ENCODE measurements around the gene PARL. TPM values are rescaled to one million over a fixed set of nuclear protein-coding genes. Genes with fewer than 3 reads are reported as not detected.

PARL gene
- total and polyA plus RNA-seq, 10 of the 15 experiments (the other 5 are each of a cell fraction or from before 2014, with no cell fraction given), result 49.7 to 113 (median 77.2) TPM

DNA sequence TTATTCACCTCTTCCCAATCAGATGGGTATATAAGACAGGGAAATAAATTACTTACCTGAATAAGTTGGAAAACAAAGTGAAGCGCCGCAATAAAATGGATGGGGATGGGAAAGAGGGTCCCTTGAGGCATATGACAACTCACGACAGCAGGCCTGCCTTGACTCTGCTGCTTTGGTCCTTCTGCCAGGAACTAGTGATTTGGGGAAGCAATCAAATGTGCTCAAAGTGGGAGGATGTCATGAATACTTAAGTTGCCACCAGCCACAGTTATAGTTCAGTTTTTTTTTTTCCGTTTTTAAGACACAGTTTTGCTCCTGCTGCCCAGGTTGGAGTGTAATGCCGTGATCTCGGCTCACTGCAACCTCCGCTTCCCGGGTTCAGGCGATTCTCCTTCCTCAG is 4.6 kb downstream of the PARL start:
- no TSS peak for BruUV-seq (replicated peaks)
- ChIA-PET SMC1A (ENCODE audit: uncharacterized antibody, unreplicated experiment) (no interaction called here), CTCF (interaction anchor here (0.6 to 1.0 kb wide), 2 partner anchors 13 to 99 kb away, joined by 3 to 6 read pairs; no protein-coding TSS in a partner anchor), POLR2A (no interaction called here), RAD21 (ENCODE audit: unreplicated experiment) (no interaction called here)
- TF ChIP-seq RFX5 (IDR thresholded peaks at IDR 0.05; ENCODE audit: low read depth, low read length), result no peak
- no peak for TF ChIP-seq BCL11A (IDR thresholded peaks at IDR 0.05; ENCODE audit: low read depth, low read length)
- no peak for TF ChIP-seq NR2F1 (conservative IDR thresholded peaks at IDR 0.05)
- no peak for TF ChIP-seq PAX5 (IDR thresholded peaks at IDR 0.05; ENCODE audit: borderline replicate concordance, low read depth, low read length)
- TF ChIP-seq RELA (IDR thresholded peaks at IDR 0.05; ENCODE audit: borderline replicate concordance, partially characterized antibody), result no peak
- TF ChIP-seq SP1 (IDR thresholded peaks at IDR 0.05; ENCODE audit: low read depth, low read length), result no peak
- TF ChIP-seq CBX3 (IDR thresholded peaks at IDR 0.05; ENCODE audit: borderline replicate concordance, low read depth), result no peak
- TF ChIP-seq PBX3 (IDR thresholded peaks at IDR 0.05; ENCODE audit: insufficient replicate concordance, low read depth, low read length), result no peak
- Histone ChIP-seq H3K4me2 (ENCODE audit: control insufficient read depth, insufficient read depth) (no peak overlapping the region), H3K9ac (ENCODE audit: control insufficient read depth, insufficient read depth, low read length) (no peak overlapping the region), H3K9me3 (replicated peaks; ENCODE audit: control insufficient read depth, insufficient read depth, low read length) (no peaks in the 10 kb centered on the region), H3K79me2 (ENCODE audit: control insufficient read depth, insufficient read depth, low read length) (peaks cover 57% of the 10 kb centered on the region), H3K4me3 (no peak overlapping the region), H3K27me3 (replicated peaks in 1 of 2; ENCODE audit: control insufficient read depth in 2 of 2, insufficient read depth in 2 of 2, low read length in 1 of 2) (no peaks in the 10 kb centered on the region), H3K27ac (ENCODE audit: control insufficient read depth, insufficient read depth) (no peak overlapping the region), H3K36me3 (ENCODE audit: control insufficient read depth in 2 of 2, insufficient read depth in 2 of 2, low read length in 1 of 2) (peaks cover 0 to 11% of the 10 kb centered on the region in 2 experiments; a peak in 3 of 4 replicates), H4K20me1 (ENCODE audit: control insufficient read depth, insufficient read depth) (no peaks in the 10 kb centered on the region; the same call in none of the 2 replicates), H2AFZ (ENCODE audit: control insufficient read depth, low read depth, low read length) (no peak overlapping the region), H3K4me1 (ENCODE audit: control insufficient read depth, insufficient read depth, low read length) (peaks cover 4% of the 10 kb centered on the region)
- FAIRE-seq, result no peak
- ATAC-seq, result no peak
- in situ Hi-C loops (cut with MboI) (no loop called here), intact Hi-C loops (cut with micrococcal nuclease; ENCODE audit: unreplicated experiment) (no loop called here)
- WGBS (ENCODE audit: insufficient coverage, insufficient replicate concordance, low lambda C conversion rate, missing lambda C conversion rate), result 93% methylated on average over 9 of the region's 9 CpGs
- no peak for DNase-seq (ENCODE audit: low read depth, low spot score)
